ENCODE results near the gene POLK.

GRCh38 chr5:75512383-75513074 is 838 bp downstream of the POLK start:
- no peak for TF ChIP-seq EZH2 (IDR thresholded peaks at IDR 0.05; ENCODE audit: insufficient read depth, poor library complexity, severe bottlenecking)
- no peak for TF ChIP-seq EZH2phosphoT487 (IDR thresholded peaks at IDR 0.05; ENCODE audit: insufficient read depth, low read depth)
